ENCODE results near the gene CLIC5. TPM values are rescaled to one million over a fixed set of nuclear protein-coding genes. Genes with fewer than 3 reads are reported as not detected.

Gene CLIC5
- total and polyA plus RNA-seq, 2 of the 8 experiments (the other 6 are each of a cell fraction or from before 2014, with no cell fraction given) = 0.12 to 0.15 TPM

DNA sequence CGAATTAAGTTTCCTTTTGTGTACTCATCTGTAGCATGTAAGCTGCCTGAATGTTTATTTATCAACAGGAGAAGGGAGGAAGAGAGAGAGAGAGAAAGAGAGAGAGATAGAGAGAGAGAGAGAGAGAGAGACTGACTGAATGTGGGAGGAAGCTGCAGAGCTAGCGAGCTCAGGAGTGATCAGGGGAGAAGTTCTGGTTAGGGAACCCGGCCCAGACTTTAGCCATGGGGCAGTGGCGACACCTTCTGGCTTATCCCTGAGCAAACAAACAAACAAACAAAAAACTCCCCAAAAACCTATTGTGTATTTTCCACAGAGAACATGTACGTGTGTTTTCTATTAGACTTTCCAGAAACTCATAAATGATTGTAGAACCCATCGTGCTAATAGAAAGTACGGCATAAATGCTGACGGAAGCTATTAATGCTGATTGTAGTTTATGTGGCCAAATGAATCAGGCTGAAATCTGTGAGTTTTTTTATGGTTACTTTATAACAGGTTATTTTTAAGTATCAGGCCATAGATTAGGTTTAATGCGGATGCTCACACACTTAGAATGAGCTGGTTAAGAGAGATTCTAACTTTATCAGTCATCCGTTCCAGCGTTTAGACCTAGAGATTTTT, 92.8 kb downstream of the CLIC5 start:
- Histone ChIP-seq H3K36me3 (ENCODE audit: control insufficient read depth in 2 of 4, insufficient read depth in 4 of 4, low read length in 3 of 4) (no peaks in the 10 kb centered on the region), H2BK120ac (replicated peaks; ENCODE audit: low read depth, low read length) (no peak overlapping the region), H3K4ac (replicated peaks; ENCODE audit: insufficient read length, low read depth, low read length) (no peak overlapping the region), H3K4me2 (ENCODE audit: insufficient read depth in 1 of 2, low read depth in 2 of 2, low read length in 2 of 2) (no peak overlapping the region), H3K79me1 (ENCODE audit: low read depth, low read length) (no peaks in the 10 kb centered on the region), H3K27ac (ENCODE audit: low read depth, low read length) (no peak overlapping the region), H3K4me3 (ENCODE audit: extremely low read depth in 1 of 4, insufficient read depth in 2 of 4, low read depth in 3 of 4, low read length in 4 of 4) (no peak overlapping the region), H2AFZ (ENCODE audit: low read length) (peak overlapping the region; percentile 68; the same call in 1 of the 2 replicates), H2BK20ac (ENCODE audit: low read length) (no peak overlapping the region), H2BK12ac (ENCODE audit: low read depth, low read length) (no peak overlapping the region), H4K91ac (replicated peaks; ENCODE audit: insufficient read length, low read length) (no peak overlapping the region), H3K23me2 (ENCODE audit: low read depth, low read length) (no peaks in the 10 kb centered on the region), H3K14ac (ENCODE audit: insufficient read length) (no peak overlapping the region), H3K79me2 (ENCODE audit: control insufficient read depth in 1 of 2, insufficient read depth in 2 of 2, low read length in 2 of 2) (no peaks in the 10 kb centered on the region), H4K5ac (ENCODE audit: insufficient read length, low read depth, low read length) (no peak overlapping the region), H3K23ac (ENCODE audit: insufficient read length) (no peak overlapping the region), H3K56ac (replicated peaks; ENCODE audit: insufficient read length, low read depth, low read length) (no peak overlapping the region), H3K18ac (ENCODE audit: extremely low read depth, low read length) (no peak overlapping the region), H4K8ac (ENCODE audit: extremely low read depth, insufficient read depth, low read length) (no peak overlapping the region), H2AK5ac (ENCODE audit: low read depth, low read length) (no peak overlapping the region), H3K9ac (replicated peaks in 1 of 4; ENCODE audit: extremely low read depth in 1 of 4, low read depth in 3 of 4, low read length in 3 of 4) (no peak overlapping the region), H3K9me3 (ENCODE audit: insufficient read depth in 2 of 2, low read depth in 1 of 2, low read length in 1 of 2) (no peaks in the 10 kb centered on the region), H2BK5ac (ENCODE audit: low read depth, low read length) (no peak overlapping the region), H3K4me1 (replicated peaks in 1 of 4; ENCODE audit: control insufficient read depth in 3 of 4, insufficient read depth in 4 of 4, low read length in 3 of 4) (peaks cover 3 to 13% (median 5%) of the 10 kb centered on the region in 4 experiments), H2BK15ac (ENCODE audit: low read length) (no peak overlapping the region), H3K27me3 (replicated peaks in 1 of 4; ENCODE audit: control insufficient read depth in 3 of 4, extremely low read depth in 1 of 4, insufficient read depth in 3 of 4, low read length in 3 of 4) (peaks cover 0 to 3% (median 0%) of the 10 kb centered on the region in 4 experiments; a peak in 4 of 7 replicates), H4K20me1 (replicated peaks in 1 of 2; ENCODE audit: control insufficient read depth in 1 of 2, insufficient read depth in 2 of 2, low read length in 2 of 2) (no peaks in the 10 kb centered on the region)
- peak; percentile 59 to 81 for DNase-seq (ENCODE audit: low read depth in 1 of 2, low spot score in 2 of 2)
- FAIRE-seq = peak; percentile 42
- 42% methylated on average over 11 of the region's 11 CpGs; no CpG with 5 or more reads in 1 of the 2 experiments for WGBS, 2 experiments (ENCODE audit: extremely low coverage in 1 of 2, insufficient coverage in 1 of 2, insufficient read length in 1 of 2, insufficient replicate concordance in 2 of 2, low coverage in 1 of 2, low lambda C conversion rate in 2 of 2, missing lambda C conversion rate in 1 of 2)
- ChIA-PET CTCF (ENCODE audit: partially characterized antibody) (interaction anchor here (0.5 to 3.2 kb wide), 50 partner anchors 8 to 1449 kb away, joined by 3 to 21 read pairs (median 4); no protein-coding TSS in a partner anchor), POLR2A (ENCODE audit: partially characterized antibody) (no interaction called here)
- no peak for TF ChIP-seq SUZ12 (IDR thresholded peaks at IDR 0.05; ENCODE audit: low read length)

Measured in H1 (cell line).